Measurements from ENCODE around the gene INPP5D. TPM values are rescaled to one million over a fixed set of nuclear protein-coding genes. Genes with fewer than 3 reads are reported as not detected.

The INPP5D gene
- total and polyA plus RNA-seq, 2 of the 13 experiments (the other 11 are each of a cell fraction or from before 2014, with no cell fraction given): 16.7 to 18.0 TPM

GRCh38 chr2:233049194-233049761 lies 10.9 kb upstream of the INPP5D start (continued):
- no peak for TF ChIP-seq ZNF33B (CRISPR knock-in tag; IDR thresholded peaks at IDR 0.05)
- no peak for TF ChIP-seq ZNF512 (CRISPR knock-in tag; IDR thresholded peaks at IDR 0.05)
- TF ChIP-seq ZNF879 (CRISPR knock-in tag; IDR thresholded peaks at IDR 0.05): no peak

DNA sequence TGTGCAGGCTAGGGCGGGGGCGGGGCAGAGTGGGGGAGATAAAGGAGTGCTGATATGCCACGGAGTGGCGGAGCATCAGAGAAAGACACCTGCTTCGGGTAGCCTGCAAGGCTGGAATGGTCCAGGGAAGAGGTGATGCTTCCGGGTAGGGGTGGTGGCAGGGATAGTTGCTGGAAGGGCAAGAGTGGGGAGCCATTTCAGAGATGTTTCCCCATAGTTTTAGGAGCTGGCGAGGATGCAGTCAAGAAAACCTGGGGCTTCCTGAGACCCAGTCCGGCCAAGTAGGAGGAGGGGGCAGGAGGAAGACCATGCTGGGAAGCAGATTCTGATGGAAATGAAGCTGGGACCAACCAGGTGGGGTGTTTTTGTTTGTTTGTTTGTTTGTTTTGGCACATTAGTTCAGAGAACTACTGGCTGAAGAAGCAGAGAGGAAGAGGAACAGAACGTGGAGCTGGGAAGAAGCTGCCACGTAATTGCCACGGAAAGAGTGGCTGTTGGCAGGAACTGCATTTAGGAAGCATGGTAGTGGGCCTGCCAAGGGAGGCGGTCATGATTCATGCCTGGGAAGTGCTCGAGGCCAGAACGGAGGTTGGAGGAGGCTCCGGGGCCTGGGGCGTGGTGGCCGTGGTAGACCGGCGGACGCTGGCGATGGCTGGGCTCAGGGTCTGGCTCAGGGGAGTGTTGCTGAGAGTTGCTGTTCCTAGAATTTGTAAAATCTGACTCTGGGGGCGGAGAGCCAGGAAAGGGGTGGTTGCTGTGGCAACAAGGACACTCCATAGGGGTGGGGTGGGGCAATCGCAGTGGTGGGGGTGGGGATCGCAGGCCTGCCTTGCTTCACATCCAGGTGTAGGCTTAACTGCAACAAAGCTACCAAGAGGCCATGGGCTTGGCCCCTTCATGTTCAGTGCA lies 8.6 kb upstream of the INPP5D start:
- Histone ChIP-seq H3K9me3 (ENCODE audit: low read length) (no peaks in the 10 kb centered on the region), H3K36me3 (replicated peaks in 1 of 2; ENCODE audit: control insufficient read depth in 1 of 2, insufficient read depth in 2 of 2, low read length in 2 of 2) (no peaks in the 10 kb centered on the region), H3K27me3 (ENCODE audit: control insufficient read depth in 1 of 2, insufficient read depth in 2 of 2, low read length in 2 of 2) (peaks cover 4 to 49% of the 10 kb centered on the region in 2 experiments; a peak in 4 of 5 replicates), H2AFZ (ENCODE audit: low read length) (no peak overlapping the region), H3K9ac (ENCODE audit: insufficient read depth, low read depth, low read length) (no peak overlapping the region), H3K79me2 (ENCODE audit: insufficient read depth, low read length) (no peaks in the 10 kb centered on the region), H3K4me1 (ENCODE audit: insufficient read depth, low read length) (peaks cover 18% of the 10 kb centered on the region), H3K4me2 (ENCODE audit: low read depth, low read length) (no peak overlapping the region), H4K20me1 (ENCODE audit: insufficient read depth, low read length) (no peaks in the 10 kb centered on the region), H3K4me3 (replicated peaks in 1 of 3; ENCODE audit: insufficient read depth in 1 of 3, low read depth in 2 of 3, low read length in 3 of 3) (no peak overlapping the region), H3K27ac (ENCODE audit: extremely low read length, insufficient read depth, low read length) (no peak overlapping the region)
- in situ Hi-C loops (cut with HindIII; ENCODE audit: extremely low pct_ligation_motif_present, low pct_unique_long_range_greater_than_20kb) (loop anchor here (5.0 kb wide), 1 partner anchor 199 kb away; no protein-coding TSS in a partner anchor), intact Hi-C loops (cut with micrococcal nuclease; ENCODE audit: unreplicated experiment) (loop anchor here (5.0 kb wide), 1 partner anchor 69 kb away; no protein-coding TSS in a partner anchor)
- ATAC-seq (no peak), DNase-seq (ENCODE audit: low spot score) (no peak), FAIRE-seq (no peak)
- BruUV-seq (replicated peaks): no TSS peak
- ChIA-PET POLR2A (no interaction called here), CTCF (ENCODE audit: low intra/inter-chr PET ratio, low total read pairs) (interaction anchor here (0.5 to 3.0 kb wide), 2 partner anchors 162 to 198 kb away, joined by 4 to 19 read pairs; no protein-coding TSS in a partner anchor)
- 63% methylated on average over 24 of the region's 24 CpGs for WGBS (ENCODE audit: low lambda C conversion rate)
- TF ChIP-seq ARID4A (CRISPR knock-in tag; IDR thresholded peaks at IDR 0.05; ENCODE audit: borderline replicate concordance) (no peak), ZNF652 (CRISPR knock-in tag; IDR thresholded peaks at IDR 0.05; ENCODE audit: borderline replicate concordance, low read depth) (no peak), TMF1 (CRISPR knock-in tag; IDR thresholded peaks at IDR 0.05; ENCODE audit: low read depth) (no peak), ZMYM3 (CRISPR knock-in tag; IDR thresholded peaks at IDR 0.05) (no peak), NCOA1 (CRISPR knock-in tag; IDR thresholded peaks at IDR 0.05) (no peak), ZNF629 (CRISPR knock-in tag; conservative IDR thresholded peaks at IDR 0.05) (no peak), TERF1 (CRISPR knock-in tag; IDR thresholded peaks at IDR 0.05) (no peak)
